SIG-M5 (cell line): ENCODE data around the gene UNG.
"Not testable (repeated sequence)": the region's sequence is repeated elsewhere in the genome, so short reads cannot be mapped to it uniquely, and the experiment has no call there.

ENCODE experiments used
- DNase-seq: peaks from one replicate; lab custom pipeline; 2025; lab: John Stamatoyannopoulos, UW

Gene UNG

GRCh38 chr12:109121346-109121880 lies 24.0 kb downstream of the UNG start:
- DNase-seq: no peak

- no peak for DNase-seq
Observed at GRCh38 chr12:109124878-109125648, 27.7 kb downstream of the UNG start.

GRCh38 chr12:109125791-109126190 lies 28.4 kb downstream of the UNG start:
- no peak for DNase-seq

- no peak for DNase-seq
Observed at GRCh38 chr12:109126784-109127183, 29.4 kb downstream of the UNG start.

GRCh38 chr12:109127533-109128242 lies 30.3 kb downstream of the UNG start:
- DNase-seq: no peak

GRCh38 chr12:109130297-109131153 lies 33.1 kb downstream of the UNG start:
- DNase-seq: no peak

- DNase-seq: no peak
Observed at GRCh38 chr12:109131154-109132050, 34.0 kb downstream of the UNG start.

GRCh38 chr12:109134186-109134917 lies 37.0 kb downstream of the UNG start:
- no peak for DNase-seq

- no peak for DNase-seq
Observed at GRCh38 chr12:109137055-109137454, 39.7 kb downstream of the UNG start.

GRCh38 chr12:109139360-109139759 lies 42.0 kb downstream of the UNG start:
- DNase-seq: no peak

- DNase-seq: no peak
Observed at GRCh38 chr12:109139791-109140190, 42.4 kb downstream of the UNG start.

- no peak for DNase-seq
Observed at GRCh38 chr12:109140560-109140959, 43.2 kb downstream of the UNG start.

- no peak for DNase-seq
Observed at GRCh38 chr12:109144224-109144623, 46.8 kb downstream of the UNG start.

- not testable (repeated sequence) for DNase-seq
Observed at GRCh38 chr12:109147126-109147525, 49.7 kb downstream of the UNG start.

GRCh38 chr12:109147954-109148353 lies 50.6 kb downstream of the UNG start:
- no peak for DNase-seq

- DNase-seq: no peak
Observed at GRCh38 chr12:109150124-109150640, 52.8 kb downstream of the UNG start.

- no peak for DNase-seq
Observed at GRCh38 chr12:109151457-109151856, 54.1 kb downstream of the UNG start.

- DNase-seq: no peak
Observed at GRCh38 chr12:109153821-109154441, 56.5 kb downstream of the UNG start.
